ENCODE measurements around the gene BMP8A.
A peak's percentile ranks its signal among the peaks of the same experiment; 100 is the strongest.

Gene BMP8A

DNA sequence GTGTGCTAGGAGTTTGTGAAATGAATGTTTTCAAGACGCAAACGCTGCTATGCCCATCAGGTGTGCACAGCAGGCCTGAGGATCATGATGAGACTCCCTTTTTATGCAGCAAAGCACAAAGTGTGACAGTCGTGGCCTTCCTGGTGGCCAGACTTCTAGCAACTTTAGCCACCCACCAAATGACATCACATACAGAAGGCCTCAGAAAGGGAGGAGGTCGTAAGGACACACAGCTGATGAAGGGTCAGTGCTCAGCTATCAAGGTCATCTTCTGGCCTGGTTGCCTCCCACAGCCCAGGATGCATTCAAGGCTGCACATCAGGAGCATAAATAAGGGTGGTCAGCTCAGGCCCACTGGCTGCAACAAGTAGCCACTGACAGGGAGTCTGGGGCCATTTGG lies 36.6 kb downstream of the BMP8A start:
- TF ChIP-seq, protein P1, sequence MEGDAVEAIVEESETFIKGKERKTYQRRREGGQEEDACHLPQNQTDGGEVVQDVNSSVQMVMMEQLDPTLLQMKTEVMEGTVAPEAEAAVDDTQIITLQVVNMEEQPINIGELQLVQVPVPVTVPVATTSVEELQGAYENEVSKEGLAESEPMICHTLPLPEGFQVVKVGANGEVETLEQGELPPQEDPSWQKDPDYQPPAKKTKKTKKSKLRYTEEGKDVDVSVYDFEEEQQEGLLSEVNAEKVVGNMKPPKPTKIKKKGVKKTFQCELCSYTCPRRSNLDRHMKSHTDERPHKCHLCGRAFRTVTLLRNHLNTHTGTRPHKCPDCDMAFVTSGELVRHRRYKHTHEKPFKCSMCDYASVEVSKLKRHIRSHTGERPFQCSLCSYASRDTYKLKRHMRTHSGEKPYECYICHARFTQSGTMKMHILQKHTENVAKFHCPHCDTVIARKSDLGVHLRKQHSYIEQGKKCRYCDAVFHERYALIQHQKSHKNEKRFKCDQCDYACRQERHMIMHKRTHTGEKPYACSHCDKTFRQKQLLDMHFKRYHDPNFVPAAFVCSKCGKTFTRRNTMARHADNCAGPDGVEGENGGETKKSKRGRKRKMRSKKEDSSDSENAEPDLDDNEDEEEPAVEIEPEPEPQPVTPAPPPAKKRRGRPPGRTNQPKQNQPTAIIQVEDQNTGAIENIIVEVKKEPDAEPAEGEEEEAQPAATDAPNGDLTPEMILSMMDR (IDR thresholded peaks at IDR 0.05; ENCODE audit: low read depth, low read length) = no peak
- DNase-seq (ENCODE audit: low read depth in 2 of 2) = no peak
- H3K4me3 ChIP-seq (replicated peaks in 1 of 2; ENCODE audit: low read depth in 2 of 2, low read length in 2 of 2) = no peak overlapping the region

DNA sequence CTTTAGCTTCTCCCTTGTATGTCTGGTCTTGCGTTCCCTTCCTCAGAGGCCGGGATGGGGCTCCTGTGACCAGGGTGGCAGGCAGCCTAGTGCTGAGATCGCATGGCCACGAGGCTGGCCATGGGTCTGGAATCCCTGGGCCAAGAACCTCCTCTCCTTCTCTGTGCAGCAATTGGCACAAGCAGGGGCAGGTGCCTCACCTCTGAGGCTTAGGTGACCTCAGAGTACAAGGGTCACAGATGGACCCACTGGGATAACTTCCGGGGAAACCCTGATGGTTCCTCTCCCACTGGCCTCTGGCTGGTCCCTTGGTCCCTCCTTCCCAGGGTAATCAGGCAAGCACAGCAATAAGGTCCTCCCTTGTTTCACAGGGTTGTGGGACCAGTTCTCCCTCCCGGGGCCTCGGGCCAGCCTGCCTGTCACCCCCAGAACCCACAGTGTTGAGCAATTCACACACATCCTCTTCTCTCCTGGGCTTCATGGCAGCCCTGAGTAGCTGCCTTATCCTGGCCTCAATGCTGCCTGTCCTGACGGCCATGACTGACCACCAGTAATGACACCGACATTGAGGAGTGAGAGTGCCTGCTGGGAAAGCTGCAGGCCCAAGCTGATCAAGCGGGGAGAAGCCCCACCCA lies 38.6 kb downstream of the BMP8A start:
- no peak for DNase-seq (ENCODE audit: low read depth in 2 of 2)

DNA sequence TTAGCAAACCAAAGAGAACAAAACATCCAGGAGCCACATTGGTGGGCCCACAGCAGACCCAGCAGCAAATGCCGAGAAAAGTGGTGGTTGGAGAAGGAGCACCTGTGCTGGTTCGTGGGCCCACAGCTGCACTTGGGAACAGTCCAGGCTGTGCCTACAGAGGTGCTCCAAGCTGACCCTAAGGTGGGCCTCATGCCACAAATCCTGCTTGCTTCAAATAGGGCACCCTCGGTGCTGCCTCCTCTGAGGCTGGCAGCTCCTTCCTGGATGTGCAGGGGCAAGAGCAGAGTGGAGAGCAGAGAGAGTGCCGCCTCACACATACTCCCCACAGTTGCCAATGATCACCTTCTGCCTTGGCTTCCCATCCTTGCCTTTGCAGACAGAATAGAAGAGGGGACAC lies 40.1 kb downstream of the BMP8A start:
- no peak overlapping the region for H3K4me3 ChIP-seq (replicated peaks in 1 of 2; ENCODE audit: low read depth in 2 of 2, low read length in 2 of 2)
- DNase-seq (ENCODE audit: low read depth in 2 of 2) = no peak
- TF ChIP-seq, protein P1 (IDR thresholded peaks at IDR 0.05; ENCODE audit: low read depth, low read length) = no peak

More for the DNA sequence above, 38.6 kb downstream of the BMP8A start:
- TF ChIP-seq, protein P1 (IDR thresholded peaks at IDR 0.05; ENCODE audit: low read depth, low read length) = no peak
- H3K4me3 ChIP-seq (replicated peaks in 1 of 2; ENCODE audit: low read depth in 2 of 2, low read length in 2 of 2) = no peak overlapping the region

DNA sequence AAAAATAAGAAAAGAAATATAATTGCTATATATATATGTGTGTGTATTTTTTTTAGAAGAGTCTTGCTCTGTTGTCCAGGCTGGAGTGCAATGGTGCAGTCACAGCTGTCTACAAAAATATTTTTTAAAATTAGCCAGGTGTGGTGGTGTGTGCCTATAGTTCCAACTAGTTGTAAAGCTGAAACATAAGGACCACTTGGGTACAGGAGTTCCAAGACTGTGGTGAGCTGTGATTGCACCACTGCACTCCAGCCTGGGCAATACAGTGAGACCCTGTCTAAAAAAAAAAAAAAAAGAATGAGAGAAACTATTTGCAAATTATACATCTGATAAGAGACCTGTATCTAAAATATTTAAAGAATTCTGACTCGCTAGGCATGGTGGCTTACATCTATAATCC lies 42.0 kb downstream of the BMP8A start:
- no peak overlapping the region for H3K4me3 ChIP-seq (replicated peaks in 1 of 2; ENCODE audit: low read depth in 2 of 2, low read length in 2 of 2)
- no peak for DNase-seq (ENCODE audit: low read depth in 2 of 2)
- TF ChIP-seq, protein P1 (IDR thresholded peaks at IDR 0.05; ENCODE audit: low read depth, low read length) = no peak

DNA sequence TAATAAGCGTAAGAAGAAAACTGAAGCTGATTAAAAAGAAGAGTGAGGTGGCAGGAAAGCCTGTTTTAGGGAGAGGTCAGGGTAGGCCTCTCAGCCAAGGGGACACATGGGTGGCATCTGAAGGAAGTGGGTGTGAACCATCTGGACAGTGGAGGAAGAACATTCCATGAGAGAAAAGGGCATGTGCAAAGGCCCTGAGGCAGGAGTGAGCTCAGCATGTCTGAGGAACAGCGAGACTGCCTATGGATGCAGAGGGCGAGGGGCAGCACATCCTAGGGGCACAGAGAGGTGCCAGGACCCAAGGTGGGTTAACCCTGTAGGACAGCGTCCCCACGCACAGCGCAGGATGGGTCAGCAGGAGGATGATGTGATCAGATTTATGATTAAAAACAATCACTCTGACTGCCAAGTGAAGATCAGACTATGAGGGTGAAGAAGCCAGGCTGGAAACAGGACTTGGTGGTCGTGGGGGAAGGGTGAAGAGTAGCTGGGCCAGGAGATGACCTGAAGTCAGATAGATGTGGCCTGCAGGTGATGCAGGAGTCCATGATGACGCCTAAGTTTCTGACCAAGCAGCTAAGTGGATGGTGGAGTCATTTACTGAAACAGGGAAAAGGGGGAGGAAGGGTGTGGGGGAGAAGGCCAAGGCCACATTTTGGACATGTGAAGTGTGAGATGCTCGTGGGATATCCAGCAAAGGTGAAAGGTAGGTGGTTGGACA lies 47.3 kb downstream of the BMP8A start:
- DNase-seq (ENCODE audit: low read depth in 2 of 2) = no peak
- H3K4me3 ChIP-seq (replicated peaks in 1 of 2; ENCODE audit: low read depth in 2 of 2, low read length in 2 of 2) = no peak overlapping the region
- TF ChIP-seq, protein P1 (IDR thresholded peaks at IDR 0.05; ENCODE audit: low read depth, low read length) = no peak

DNA sequence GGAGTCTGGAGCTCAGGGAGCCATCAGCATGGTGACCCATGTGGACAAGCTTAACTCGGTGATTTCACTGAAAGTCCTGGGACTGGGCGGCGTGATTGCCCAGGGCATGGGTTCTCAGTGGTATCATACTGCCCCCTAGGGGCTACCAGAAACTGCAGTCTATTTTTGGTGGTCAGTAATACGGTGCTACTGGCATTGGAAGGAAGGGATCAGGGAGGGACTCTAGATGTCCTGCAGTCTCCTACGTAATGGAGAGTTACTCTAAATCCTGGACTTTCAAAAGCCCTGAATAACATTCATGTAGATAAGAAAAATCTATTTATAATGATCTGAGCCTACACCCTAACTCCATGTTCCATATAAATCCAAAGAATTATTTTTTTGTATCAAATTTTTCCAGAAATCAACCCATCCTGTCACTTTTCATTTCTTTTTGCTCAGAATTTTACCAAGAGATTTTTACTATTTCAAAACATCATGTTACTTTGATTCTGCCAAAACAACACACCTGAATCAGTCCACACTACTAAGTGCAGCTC lies 47.9 kb downstream of the BMP8A start:
- DNase-seq (ENCODE audit: low read depth in 2 of 2) = peak; percentile 86

More for the DNA sequence above, 47.9 kb downstream of the BMP8A start:
- TF ChIP-seq, protein P1 (IDR thresholded peaks at IDR 0.05; ENCODE audit: low read depth, low read length) = peak; percentile 89
- H3K4me3 ChIP-seq (replicated peaks in 1 of 2; ENCODE audit: low read depth in 2 of 2, low read length in 2 of 2) = no peak overlapping the region
